PC-9 (cell line): ENCODE data around the gene FMO2.

Experiments used
- EZH2 ChIP-seq: fragments of 200-600 bp; sonication (generic); IDR thresholded peaks from 2 replicates; pipeline ENCODE4 v1.8.0; 2017; ENCODE audit warnings: antibody characterized with exemption, low read depth
- TF ChIP-seq, protein P1 (sequence below): fragments of 200-600 bp; sonication (generic); conservative IDR thresholded peaks from 2 replicates; pipeline ENCODE4 v1.6.1; 2017; ENCODE audit warnings: mixed run types, antibody characterized with exemption, mild to moderate bottlenecking, moderate library complexity

DNA sequence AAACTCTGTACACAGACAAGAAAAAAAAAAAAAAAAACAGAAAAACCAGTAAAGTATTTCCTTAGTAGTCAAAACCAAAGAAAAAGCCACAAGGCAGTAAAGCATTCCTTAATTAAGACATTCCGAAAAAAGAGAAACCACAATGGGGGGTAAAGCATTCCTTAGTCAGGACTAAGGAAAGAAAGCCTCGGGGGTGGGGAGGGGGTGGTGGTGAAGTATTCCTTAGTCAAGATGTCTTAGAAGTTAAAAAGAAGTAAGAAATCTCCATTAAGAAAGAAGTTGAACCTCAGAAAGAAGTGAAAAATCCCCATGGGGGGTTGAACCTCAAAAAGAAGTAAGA lies 35.0 kb downstream of the FMO2 start:
- no peak for TF ChIP-seq EZH2
- TF ChIP-seq, protein P1, sequence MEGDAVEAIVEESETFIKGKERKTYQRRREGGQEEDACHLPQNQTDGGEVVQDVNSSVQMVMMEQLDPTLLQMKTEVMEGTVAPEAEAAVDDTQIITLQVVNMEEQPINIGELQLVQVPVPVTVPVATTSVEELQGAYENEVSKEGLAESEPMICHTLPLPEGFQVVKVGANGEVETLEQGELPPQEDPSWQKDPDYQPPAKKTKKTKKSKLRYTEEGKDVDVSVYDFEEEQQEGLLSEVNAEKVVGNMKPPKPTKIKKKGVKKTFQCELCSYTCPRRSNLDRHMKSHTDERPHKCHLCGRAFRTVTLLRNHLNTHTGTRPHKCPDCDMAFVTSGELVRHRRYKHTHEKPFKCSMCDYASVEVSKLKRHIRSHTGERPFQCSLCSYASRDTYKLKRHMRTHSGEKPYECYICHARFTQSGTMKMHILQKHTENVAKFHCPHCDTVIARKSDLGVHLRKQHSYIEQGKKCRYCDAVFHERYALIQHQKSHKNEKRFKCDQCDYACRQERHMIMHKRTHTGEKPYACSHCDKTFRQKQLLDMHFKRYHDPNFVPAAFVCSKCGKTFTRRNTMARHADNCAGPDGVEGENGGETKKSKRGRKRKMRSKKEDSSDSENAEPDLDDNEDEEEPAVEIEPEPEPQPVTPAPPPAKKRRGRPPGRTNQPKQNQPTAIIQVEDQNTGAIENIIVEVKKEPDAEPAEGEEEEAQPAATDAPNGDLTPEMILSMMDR = no peak
